OCI-LY3 (cell line): ENCODE data around the gene NMT1.

Experiments
- CTCF ChIP-seq: fragments of 200-600, 300-600 bp; sonication (generic); IDR thresholded peaks from 2 replicates; pipeline ENCODE4 v1.5.1; 2014; ENCODE audit warnings: antibody characterized with exemption, low read length, low read depth
- EZH2phosphoT487 ChIP-seq: fragments of 200-600 bp; shearing (Covaris generic); IDR thresholded peaks from 2 replicates; pipeline ENCODE4 v1.6.1; 2018; ENCODE audit warnings: antibody characterized with exemption, mixed run types, low read depth

- TF ChIP-seq CTCF (no peak), EZH2phosphoT487 (no peak)
These were observed 18.6 kb upstream of the NMT1 start for GRCh38 chr17:45042346-45043120.
